ENCODE results near the gene UBE2K.
A peak's percentile ranks its signal among the peaks of the same experiment; 100 is the strongest.
"Not testable (repeated sequence)": the region's sequence is repeated elsewhere in the genome, so short reads cannot be mapped to it uniquely, and the experiment has no call there.

The UBE2K gene

DNA sequence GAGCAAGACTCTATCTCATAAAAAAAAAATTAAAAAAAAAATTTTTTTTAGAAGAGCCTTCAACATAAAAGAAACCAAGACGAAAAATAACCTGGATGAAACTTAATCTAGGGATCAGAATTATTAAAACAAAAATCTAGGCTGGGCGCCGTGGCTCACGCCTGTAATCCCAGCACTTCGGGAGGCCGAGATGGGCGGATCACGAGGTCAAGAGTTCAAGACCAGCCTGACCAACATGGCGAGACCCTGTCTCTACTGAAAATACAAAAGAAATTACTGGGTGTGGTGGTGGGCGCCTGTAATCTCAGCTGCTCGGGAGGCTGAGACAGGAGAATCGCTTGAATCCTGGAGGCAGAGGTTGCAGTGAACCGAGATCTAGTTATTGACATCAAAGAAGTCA, 95.0 kb downstream of the UBE2K start:
- DNase-seq (ENCODE audit: low read depth, low spot score): not testable (repeated sequence)

DNA sequence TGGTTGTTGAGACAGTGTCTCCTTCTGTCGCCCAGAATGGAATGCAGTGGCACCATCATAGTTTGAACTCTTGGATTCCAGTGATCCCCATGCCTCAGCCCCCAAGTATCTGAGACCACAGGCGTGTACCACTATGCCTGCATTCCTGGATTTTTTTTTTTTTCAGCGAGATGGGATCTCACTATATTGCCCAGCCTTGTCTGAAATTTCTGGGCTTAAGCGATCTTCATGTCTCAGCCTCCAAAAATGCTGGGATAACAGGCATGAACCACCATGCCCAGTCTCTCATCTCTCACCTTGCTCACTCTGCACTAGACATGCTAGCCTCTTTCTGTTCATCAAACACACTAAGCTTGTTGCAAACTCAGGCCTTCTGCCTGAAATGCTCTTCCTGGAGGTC, 104.1 kb downstream of the UBE2K start:
- DNase-seq (ENCODE audit: low read depth, low spot score): no peak

DNA sequence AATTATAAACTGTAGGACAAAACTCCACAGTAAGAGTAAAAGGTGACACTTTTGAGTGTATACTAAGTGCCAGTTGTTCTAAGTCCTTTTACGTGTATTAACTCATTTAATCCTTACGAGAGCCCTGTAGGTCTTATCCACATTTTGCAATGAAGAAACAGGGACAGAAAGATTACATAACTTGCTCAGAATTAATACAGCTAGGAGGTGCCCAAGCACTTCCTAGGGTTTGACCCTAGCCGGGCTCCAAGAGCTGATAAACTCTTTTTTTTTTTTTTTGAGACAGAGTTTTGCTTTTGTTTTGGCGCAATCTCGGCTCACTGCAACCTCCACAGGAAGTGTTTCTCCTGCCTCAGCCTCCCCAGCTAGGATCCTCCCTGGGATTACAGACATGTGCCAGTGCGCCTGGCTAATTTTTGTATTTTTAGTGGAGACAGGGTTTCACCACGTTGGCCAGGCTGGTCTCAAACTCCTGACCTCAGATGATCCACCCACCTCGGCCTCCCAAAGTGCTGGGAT, 110.4 kb downstream of the UBE2K start:
- DNase-seq (ENCODE audit: low read depth, low spot score): no peak

DNA sequence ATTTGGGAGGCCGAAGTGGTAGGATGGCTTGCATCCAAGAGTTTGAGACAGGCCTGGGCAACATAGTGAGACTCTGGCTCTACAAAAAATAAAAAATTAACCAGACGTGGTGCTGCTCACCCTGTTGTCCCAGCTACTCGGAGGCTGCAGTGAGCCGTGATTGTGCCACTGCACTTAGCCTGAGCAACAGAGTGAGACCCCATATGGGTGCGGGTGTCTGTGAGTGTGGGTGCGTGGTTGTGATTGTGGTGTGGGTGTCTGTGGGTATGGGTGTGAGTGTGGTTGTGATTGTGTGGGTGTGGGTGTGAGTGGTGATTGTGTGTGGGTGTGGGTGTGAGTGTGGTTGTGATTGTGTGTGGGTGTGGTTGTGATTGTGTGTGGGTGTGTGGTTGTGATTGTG, 114.6 kb downstream of the UBE2K start:
- no peak for DNase-seq (ENCODE audit: low read depth, low spot score)

DNA sequence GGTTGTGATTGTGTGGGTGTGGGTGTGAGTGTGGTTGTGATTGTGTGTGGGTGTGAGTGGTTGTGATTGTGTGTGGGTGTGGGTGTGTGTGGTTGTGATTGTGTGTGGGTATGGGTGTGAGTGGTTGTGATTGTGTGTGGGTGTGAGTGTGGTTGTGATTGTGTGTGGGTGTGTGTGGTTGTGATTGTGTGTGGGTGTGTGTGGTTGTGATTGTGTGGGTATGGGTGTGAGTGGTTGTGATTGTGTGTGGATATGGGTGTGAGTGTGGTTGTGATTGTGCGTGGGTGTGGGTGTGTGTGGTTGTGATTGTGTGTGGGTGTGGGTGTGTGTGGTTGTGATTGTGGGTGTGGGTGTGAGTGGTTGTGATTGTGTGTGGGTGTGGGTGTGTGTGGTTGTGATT, 115.1 kb downstream of the UBE2K start:
- not testable (repeated sequence) for DNase-seq (ENCODE audit: low read depth, low spot score)

DNA sequence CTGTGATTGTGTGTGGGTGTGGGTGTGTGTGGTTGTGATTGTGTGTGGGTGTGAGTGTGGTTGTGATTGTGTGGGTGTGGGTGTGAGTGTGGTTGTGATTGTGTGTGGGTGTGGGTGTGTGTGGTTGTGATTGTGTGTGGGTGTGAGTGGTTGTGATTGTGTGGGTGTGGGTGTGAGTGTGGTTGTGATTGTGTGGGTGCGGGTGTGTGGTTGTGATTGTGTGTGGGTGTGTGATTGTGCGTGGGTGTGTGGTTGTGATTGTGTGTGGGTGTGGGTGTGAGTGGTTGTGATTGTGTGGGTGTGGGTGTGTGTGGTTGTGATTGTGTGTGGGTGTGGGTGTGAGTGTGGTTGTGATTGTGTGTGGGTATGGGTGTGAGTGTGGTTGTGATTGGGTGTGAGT, 115.8 kb downstream of the UBE2K start:
- not testable (repeated sequence) for DNase-seq (ENCODE audit: low read depth, low spot score)

DNA sequence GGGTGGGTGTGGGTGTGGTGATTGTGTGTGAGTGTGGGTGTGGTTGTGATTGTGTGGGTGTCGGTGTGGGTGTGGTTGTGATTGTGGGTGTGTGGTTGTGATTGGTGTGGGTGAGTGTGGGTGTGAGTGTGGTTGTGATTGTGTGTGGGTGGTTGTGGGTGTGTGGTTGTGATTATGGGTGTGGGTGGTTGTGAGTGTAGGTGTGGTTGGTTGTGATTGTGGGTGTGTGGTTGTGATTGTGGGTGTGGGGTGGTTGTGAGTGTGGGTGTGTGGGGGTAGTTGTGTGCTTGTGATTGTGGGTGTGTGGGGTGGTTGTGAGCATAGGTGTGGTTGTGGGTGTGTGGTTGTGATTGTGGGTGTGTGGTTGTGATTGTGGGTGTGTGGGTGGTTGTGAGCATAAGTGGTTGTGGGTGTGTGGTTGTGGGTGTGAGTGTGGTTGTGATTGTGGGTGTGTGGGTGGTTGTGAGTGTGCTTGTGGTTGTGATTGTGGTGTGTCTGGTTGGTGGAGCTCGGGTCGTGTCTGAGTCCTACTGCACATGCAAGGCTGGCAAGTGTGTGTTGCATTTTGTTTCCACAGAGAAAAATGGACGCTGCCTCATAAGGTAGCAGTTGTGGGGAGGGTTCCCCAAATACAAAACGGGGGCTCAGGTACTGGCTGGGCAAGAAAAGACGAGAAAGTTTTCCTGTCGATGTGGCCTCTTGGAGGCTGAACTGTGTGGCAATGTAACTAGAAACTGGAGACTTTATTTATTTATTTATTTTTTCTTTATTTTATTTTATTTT, 116.7 kb downstream of the UBE2K start:
- DNase-seq (ENCODE audit: low read depth, low spot score): peak; percentile 18

DNA sequence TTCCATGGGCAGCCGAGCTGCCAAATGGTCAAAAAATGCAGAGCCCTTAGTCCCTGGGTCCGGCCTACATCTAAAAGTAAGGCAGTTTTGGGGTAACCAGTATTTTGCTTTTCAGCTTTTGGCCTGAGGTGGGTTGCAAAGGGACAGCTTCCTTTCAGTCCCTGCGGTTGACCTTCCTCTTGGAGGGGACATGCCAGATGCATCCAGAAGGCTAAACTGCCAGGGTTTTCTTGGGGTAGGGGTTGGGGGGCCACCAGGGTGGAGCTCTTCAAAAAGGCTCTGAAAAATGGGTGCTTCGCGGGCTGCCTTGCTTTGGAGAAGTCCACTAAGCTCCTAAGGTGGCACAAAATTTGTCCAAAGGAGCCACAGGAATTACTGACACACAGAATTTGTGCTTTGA, 120.7 kb downstream of the UBE2K start:
- DNase-seq (ENCODE audit: low read depth, low spot score): no peak

DNA sequence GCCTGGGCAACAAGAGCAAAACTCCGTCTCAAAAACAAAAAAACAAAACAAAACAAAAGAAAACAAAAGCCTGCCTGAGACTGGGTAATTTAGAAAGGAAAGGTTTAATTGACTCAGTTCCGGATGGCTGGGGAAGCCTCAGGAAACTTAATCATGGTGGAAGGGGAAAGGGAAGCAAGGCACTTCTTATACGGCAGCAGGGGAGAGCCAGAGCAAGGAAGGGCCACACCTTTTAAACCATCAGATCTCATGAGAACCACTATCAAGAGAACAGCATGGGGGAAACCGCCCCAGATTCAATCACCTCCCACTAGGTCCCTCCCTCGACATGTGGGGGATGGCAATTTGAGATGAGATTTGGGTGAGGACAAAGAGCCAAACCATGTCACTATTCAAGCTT, 122.2 kb downstream of the UBE2K start:
- DNase-seq (ENCODE audit: low read depth, low spot score): no peak

DNA sequence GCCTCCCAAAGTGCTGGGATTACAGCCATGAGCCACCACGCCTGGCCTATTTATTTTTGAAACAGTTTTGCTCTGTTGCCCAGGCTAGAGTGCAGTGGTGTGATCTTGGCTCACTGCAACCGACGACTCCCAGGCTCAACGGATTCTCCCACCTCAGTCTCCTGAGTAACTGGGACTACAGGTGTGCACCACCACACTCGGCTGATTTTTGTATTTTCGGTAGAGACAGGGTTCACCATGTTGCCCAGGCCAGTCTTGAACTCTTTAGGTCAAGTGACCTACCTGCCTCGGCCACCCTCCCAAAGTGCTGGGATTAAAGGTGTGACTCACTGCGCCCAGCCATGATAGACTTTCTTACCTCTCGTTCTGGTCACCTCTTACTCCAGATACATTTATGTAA, 124.0 kb downstream of the UBE2K start:
- DNase-seq (ENCODE audit: low read depth, low spot score): no peak

DNA sequence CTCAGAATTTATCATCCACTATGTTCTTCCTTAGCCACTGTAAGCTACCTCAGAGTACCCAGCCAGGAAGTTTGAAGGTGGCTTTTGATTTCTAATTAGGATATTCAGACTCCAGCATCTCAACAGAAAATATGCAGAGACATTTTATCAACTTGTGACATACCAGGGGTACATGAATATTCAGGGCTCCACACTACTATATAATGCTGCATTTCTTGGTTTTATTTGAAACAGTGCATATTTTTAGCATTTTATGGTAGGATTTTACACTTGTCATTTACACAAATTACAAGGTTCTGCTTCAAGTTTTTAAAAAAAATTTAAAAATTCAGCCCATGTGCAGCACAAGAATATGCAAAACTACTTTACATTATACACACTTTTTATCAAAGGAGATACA, 124.7 kb downstream of the UBE2K start:
- no peak for DNase-seq (ENCODE audit: low read depth, low spot score)

DNA sequence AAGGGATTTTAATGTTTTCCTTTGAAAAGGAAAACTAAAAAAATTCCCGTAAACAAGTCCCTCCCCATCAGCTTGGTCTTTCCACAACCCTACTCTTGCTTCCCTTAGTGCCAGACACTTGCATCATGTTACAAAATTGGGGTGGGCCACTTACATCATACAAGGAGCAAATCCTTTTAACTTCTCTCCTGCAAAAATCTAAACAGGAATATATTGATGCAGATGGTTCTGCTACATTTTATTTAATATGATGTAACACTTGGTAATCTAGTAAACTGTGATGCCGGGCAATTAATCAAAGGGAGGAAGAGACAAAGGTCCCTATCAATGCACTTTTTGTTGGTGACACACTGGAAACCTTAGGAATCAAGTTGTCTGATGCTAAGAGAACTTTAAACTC, 125.3 kb downstream of the UBE2K start:
- no peak for DNase-seq (ENCODE audit: low read depth, low spot score)

DNA sequence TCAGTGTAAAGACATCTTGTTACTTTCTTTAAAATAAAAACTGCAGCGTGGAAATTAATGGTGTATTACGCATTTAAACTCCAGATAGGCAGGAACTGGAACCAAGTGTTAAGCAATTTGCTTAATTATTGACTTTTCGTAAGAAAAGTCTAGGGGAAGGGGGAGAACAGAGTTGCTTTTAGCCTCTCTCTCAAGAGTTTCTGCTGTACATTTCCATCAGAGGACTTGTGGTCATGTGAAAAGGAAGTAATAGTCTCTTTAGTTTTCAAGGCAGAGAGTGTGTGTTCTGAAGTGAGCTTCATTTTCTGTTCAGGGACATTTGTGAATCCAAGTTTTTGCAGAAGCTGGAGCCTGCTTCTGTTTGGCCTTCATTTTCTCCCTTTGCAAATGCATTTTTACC, 127.2 kb downstream of the UBE2K start:
- no peak for DNase-seq (ENCODE audit: low read depth, low spot score)

DNA sequence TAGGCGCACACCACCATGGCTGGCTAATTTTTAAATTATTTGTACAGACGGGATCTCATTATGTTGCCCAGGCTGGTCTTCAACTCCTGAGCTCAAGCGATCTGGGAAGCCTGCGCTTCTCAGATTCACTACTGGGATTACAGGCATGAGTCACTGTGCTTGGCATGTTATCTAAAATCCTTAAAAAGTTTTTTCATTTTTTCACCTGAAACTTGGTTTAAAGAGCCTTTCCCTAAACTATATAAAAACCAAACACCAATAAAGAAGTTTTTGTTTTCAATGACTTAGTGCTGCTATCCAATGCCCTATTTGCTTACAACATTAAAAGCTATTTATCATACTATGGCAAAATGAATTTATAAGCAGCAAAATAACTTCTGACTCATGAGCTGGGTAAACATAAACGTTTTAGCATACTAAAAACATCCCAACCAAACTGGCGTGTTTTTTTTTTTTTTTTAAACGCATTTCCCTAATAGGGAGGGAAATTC, 127.8 kb downstream of the UBE2K start:
- DNase-seq (ENCODE audit: low read depth, low spot score): peak; percentile 80

All from astrocyte of the hippocampus (primary cell).